GM10248 (cell line): ENCODE data around the gene GFRA1.

Experiments used
- CTCF ChIA-PET: fragments of 300-600 bp; sonication (Branson Sonifier 250); formaldehyde crosslinking; extraction: SDS; loops from one replicate; lab custom pipeline; 2021; ENCODE audit warnings: antibody characterized with exemption; lab: Yijun Ruan, JAX
- POLR2A ChIA-PET: fragments of 350-650 bp; sonication (Branson Sonifier 250); formaldehyde crosslinking; extraction: SDS; loops from one replicate; lab custom pipeline; 2020; ENCODE audit warnings: antibody characterized with exemption; lab: Yijun Ruan, JAX
- DNase-seq: peaks from one replicate; pipeline ENCODE4 v3.0.0; 2012; ENCODE audit errors: extremely low spot score
- CTCF ChIP-seq: IDR thresholded peaks from 2 replicates; pipeline ENCODE4 v1.5.1; 2012; ENCODE audit warnings: mild to moderate bottlenecking, low read depth; ENCODE audit errors: extremely low read depth, missing control alignments, control extremely low read depth

The GFRA1 gene

GRCh38 chr10:116306847-116307246, 33.8 kb upstream of the GFRA1 start:
- POLR2A ChIA-PET: no interaction called here
- TF ChIP-seq CTCF: no peak
- DNase-seq: no peak
- CTCF ChIA-PET: no interaction called here

- DNase-seq: no peak
- ChIA-PET CTCF (interaction anchor here (0.9 to 1.1 kb wide), 2 partner anchors 9 to 17 kb away, joined by 3 to 5 read pairs; no protein-coding TSS in a partner anchor), POLR2A (no interaction called here)
- no peak for TF ChIP-seq CTCF
Observed at GRCh38 chr10:116304923-116305322, 31.9 kb upstream of the GFRA1 start.

- POLR2A ChIA-PET: no interaction called here
- no peak for DNase-seq
- CTCF ChIA-PET: no interaction called here
- no peak for TF ChIP-seq CTCF
Observed at GRCh38 chr10:116300542-116300941, 27.5 kb upstream of the GFRA1 start.

- CTCF ChIA-PET: no interaction called here
- POLR2A ChIA-PET: no interaction called here
- no peak for DNase-seq
- no peak for TF ChIP-seq CTCF
Observed at GRCh38 chr10:116298586-116298985, 25.6 kb upstream of the GFRA1 start.

- no peak for DNase-seq
- CTCF ChIA-PET: interaction anchor here (0.8 kb wide), 1 partner anchor 9 kb away, joined by 3 read pairs; no protein-coding TSS in a partner anchor
- no peak for TF ChIP-seq CTCF
- POLR2A ChIA-PET: no interaction called here
Observed at GRCh38 chr10:116296291-116296721, 23.3 kb upstream of the GFRA1 start.

- no peak for TF ChIP-seq CTCF
- CTCF ChIA-PET: interaction anchor here (1.0 kb wide), 1 partner anchor 32 kb away, joined by 3 read pairs; no protein-coding TSS in a partner anchor
- no peak for DNase-seq
- POLR2A ChIA-PET: no interaction called here
Observed at GRCh38 chr10:116292493-116292892, 19.5 kb upstream of the GFRA1 start.

GRCh38 chr10:116289652-116290051, 16.6 kb upstream of the GFRA1 start:
- no peak for TF ChIP-seq CTCF
- no peak for DNase-seq
- ChIA-PET CTCF (no interaction called here), POLR2A (no interaction called here)
